Measurements from ENCODE around the gene NR1I3. TPM values are rescaled to one million over a fixed set of nuclear protein-coding genes. Genes with fewer than 3 reads are reported as not detected.

The NR1I3 gene
- total RNA-seq, 4 donors from 2014 or later: 1.2 TPM; not detected in 3

DNA sequence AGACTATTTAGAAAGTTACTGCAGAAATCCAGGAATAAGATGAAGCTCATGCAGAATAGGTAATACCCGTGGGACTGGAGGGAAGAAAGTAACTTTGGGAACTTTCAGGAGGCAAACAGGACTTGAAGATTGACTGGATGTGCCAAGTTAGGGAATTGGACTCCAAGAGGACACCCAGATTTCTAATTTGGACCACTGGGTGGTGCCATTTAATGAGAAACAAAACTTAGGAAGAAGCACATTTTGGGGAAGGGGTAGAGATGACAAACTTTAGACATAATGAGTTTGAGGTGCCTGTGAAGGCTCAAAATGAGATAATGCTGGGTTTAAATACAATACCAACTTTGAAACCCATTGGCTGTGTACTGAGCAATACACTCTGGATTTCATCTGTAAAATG is 57.4 kb downstream of the NR1I3 start:
- Histone ChIP-seq H3K36me3 (peaks cover 2% of the 10 kb centered on the region), H3K27ac (no peak overlapping the region), H3K9me3 (no peaks in the 10 kb centered on the region), H3K27me3 (no peaks in the 10 kb centered on the region), H3K4me3 (no peak overlapping the region), H3K4me1 (peaks cover 57% of the 10 kb centered on the region)
- 64% methylated on average over 1 of the region's 1 CpG for WGBS
- TF ChIP-seq EP300 (IDR thresholded peaks at IDR 0.05): no peak
- TF ChIP-seq, protein P1, sequence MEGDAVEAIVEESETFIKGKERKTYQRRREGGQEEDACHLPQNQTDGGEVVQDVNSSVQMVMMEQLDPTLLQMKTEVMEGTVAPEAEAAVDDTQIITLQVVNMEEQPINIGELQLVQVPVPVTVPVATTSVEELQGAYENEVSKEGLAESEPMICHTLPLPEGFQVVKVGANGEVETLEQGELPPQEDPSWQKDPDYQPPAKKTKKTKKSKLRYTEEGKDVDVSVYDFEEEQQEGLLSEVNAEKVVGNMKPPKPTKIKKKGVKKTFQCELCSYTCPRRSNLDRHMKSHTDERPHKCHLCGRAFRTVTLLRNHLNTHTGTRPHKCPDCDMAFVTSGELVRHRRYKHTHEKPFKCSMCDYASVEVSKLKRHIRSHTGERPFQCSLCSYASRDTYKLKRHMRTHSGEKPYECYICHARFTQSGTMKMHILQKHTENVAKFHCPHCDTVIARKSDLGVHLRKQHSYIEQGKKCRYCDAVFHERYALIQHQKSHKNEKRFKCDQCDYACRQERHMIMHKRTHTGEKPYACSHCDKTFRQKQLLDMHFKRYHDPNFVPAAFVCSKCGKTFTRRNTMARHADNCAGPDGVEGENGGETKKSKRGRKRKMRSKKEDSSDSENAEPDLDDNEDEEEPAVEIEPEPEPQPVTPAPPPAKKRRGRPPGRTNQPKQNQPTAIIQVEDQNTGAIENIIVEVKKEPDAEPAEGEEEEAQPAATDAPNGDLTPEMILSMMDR (IDR thresholded peaks at IDR 0.05): peak in 1 of 2 donors; percentile 11
- no peak for TF ChIP-seq POLR2A (IDR thresholded peaks at IDR 0.05)
- no peak for TF ChIP-seq POLR2AphosphoS5 (IDR thresholded peaks at IDR 0.05)
- DNase-seq (ENCODE audit: low spot score in 2 of 2): no peak

DNA sequence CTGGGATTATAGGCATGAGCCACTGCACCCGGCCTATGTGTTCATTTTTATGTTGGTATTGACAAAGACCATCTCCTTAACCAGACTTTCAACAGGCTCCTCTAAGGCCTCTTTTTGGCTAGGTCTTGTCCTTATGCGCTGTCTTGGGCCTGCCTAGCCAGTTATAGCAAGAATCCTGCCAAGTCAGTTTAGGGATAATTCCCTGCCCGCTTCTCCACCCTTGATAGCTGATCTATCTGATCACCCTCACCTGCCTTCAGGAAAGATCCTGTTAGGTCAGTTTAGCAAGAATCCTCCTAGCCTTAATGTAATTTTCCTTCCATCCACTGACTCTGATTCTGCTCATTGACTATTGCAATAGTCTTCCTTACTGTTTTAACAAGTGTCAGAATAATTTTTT is 58.3 kb downstream of the NR1I3 start:
- no peak overlapping the region for H3K4me3 ChIP-seq
- TF ChIP-seq, protein P1 (IDR thresholded peaks at IDR 0.05): no peak
- TF ChIP-seq POLR2A (IDR thresholded peaks at IDR 0.05): no peak
- H3K36me3 ChIP-seq: peaks cover 12% of the 10 kb centered on the region
- 65% methylated on average over 3 of the region's 3 CpGs for WGBS
- H3K4me1 ChIP-seq: peaks cover 52% of the 10 kb centered on the region
- no peak for DNase-seq (ENCODE audit: low spot score in 2 of 2)
- no peak overlapping the region for H3K27ac ChIP-seq
- H3K27me3 ChIP-seq: no peaks in the 10 kb centered on the region
- no peaks in the 10 kb centered on the region for H3K9me3 ChIP-seq

Other genes with a start within 250 kb of the NR1I3 start
- 100 to 1,000 TPM; 101 to 112 (median 107) TPM for gene F11R, start 217.1 kb downstream of the NR1I3 start, total RNA-seq
- 100 to 1,000 TPM in 2 of 4 donors, 10 to 100 TPM in 2; 70.0 to 123 (median 98.8) TPM for gene TSTD1, start 199.2 kb downstream of the NR1I3 start, total RNA-seq
- gene USF1, start 192.2 kb downstream of the NR1I3 start, total RNA-seq: 10 to 100 TPM; 33.9 to 88.7 (median 43.7) TPM
- 10 to 100 TPM; 12.3 to 46.2 (median 14.5) TPM for gene ARHGAP30, start 168.3 kb downstream of the NR1I3 start, total RNA-seq
- gene NECTIN4, start 148.6 kb downstream of the NR1I3 start, total RNA-seq: 100 to 1,000 TPM; 126 to 188 (median 164) TPM
- 1 to 10 TPM in 3 of 4 donors, not detected in 1; 1.3 to 4.0 (median 1.4) TPM for gene KLHDC9, start 139.8 kb downstream of the NR1I3 start, total RNA-seq
- 10 to 100 TPM; 21.3 to 33.9 (median 27.1) TPM for gene PFDN2, start 120.2 kb downstream of the NR1I3 start, total RNA-seq
- 10 to 100 TPM; 28.3 to 58.2 (median 39.6) TPM for gene NIT1, start 120.1 kb downstream of the NR1I3 start, total RNA-seq
- gene DEDD, start 105.5 kb downstream of the NR1I3 start, total RNA-seq: 10 to 100 TPM; 24.4 to 47.0 (median 36.6) TPM
- 10 to 100 TPM; 44.2 to 98.8 (median 80.2) TPM for gene UFC1, start 84.2 kb downstream of the NR1I3 start, total RNA-seq
- gene USP21, start 78.7 kb downstream of the NR1I3 start, total RNA-seq: 10 to 100 TPM; 18.7 to 37.0 (median 28.8) TPM
- 10 to 100 TPM; 22.2 to 75.2 (median 37.2) TPM for gene PPOX, start 71.8 kb downstream of the NR1I3 start, total RNA-seq
- 10 to 100 TPM; 26.9 to 36.6 (median 30.0) TPM for gene B4GALT3, start 60.7 kb downstream of the NR1I3 start, total RNA-seq
- 1 to 10 TPM in 3 of 4 donors, under 1 TPM in 1; 0.93 to 9.9 (median 6.3) TPM for gene ADAMTS4, start 39.1 kb downstream of the NR1I3 start, total RNA-seq
- gene NDUFS2, start 35.8 kb downstream of the NR1I3 start, total RNA-seq: 100 to 1,000 TPM in 3 of 4 donors, 10 to 100 TPM in 1; 99.1 to 132 (median 112) TPM
- 10 to 100 TPM in 1 of 4 donors, 1 to 10 TPM in 2, not detected in 1; 2.3 to 12.6 (median 4.6) TPM for gene FCER1G, start 22.9 kb downstream of the NR1I3 start, total RNA-seq
- gene APOA2, start 14.6 kb downstream of the NR1I3 start, total RNA-seq: 10 to 100 TPM in 1 of 4 donors, not detected in 3; 29.6 TPM
- gene TOMM40L, start 12.1 kb downstream of the NR1I3 start, total RNA-seq: 10 to 100 TPM in 2 of 4 donors, 1 to 10 TPM in 2; 6.7 to 21.0 (median 8.7) TPM
- gene PCP4L1, start 20.5 kb upstream of the NR1I3 start, total RNA-seq: 10 to 100 TPM in 1 of 4 donors, 1 to 10 TPM in 3; 2.7 to 10.1 (median 3.7) TPM
- gene MPZ, start 71.8 kb upstream of the NR1I3 start, total RNA-seq: 1 to 10 TPM; 2.0 to 3.9 (median 2.7) TPM
- gene SDHC, start 76.2 kb upstream of the NR1I3 start, total RNA-seq: 10 to 100 TPM; 45.0 to 84.6 (median 60.7) TPM
- not detected for gene CFAP126, start 129.7 kb upstream of the NR1I3 start, total RNA-seq

Measured in suprapubic skin (tissue), 4 donors.